KMS-11 (cell line): ENCODE data around the gene LRPAP1.
"Not testable (repeated sequence)": the region's sequence is repeated elsewhere in the genome, so short reads cannot be mapped to it uniquely, and the experiment has no call there.

Experiments used
- H2AFZ ChIP-seq: fragments of 200-600 bp; sonication (generic); 2 replicates; pipeline ENCODE4 v1.6.1; 2016; ENCODE audit warnings: antibody characterized with exemption, mixed run types, low read depth
- H3K27ac ChIP-seq: fragments of 200-600 bp; sonication (generic); 2 replicates; pipeline ENCODE4 v1.6.1; 2016; ENCODE audit warnings: mild to moderate bottlenecking, mixed run types
- H3K27me3 ChIP-seq: fragments of 200-600 bp; sonication (generic); 2 replicates; pipeline ENCODE4 v1.6.1; 2017; ENCODE audit warnings: mild to moderate bottlenecking, low read depth, mixed run types, moderate library complexity; ENCODE audit not compliant: insufficient read depth
- H3K36me3 ChIP-seq: fragments of 200-600 bp; sonication (generic); 2 replicates; pipeline ENCODE4 v1.6.1; 2017; ENCODE audit warnings: mild to moderate bottlenecking, mixed run types; ENCODE audit not compliant: insufficient read depth
- H3K4me1 ChIP-seq: fragments of 200-600 bp; sonication (generic); 2 replicates; pipeline ENCODE4 v1.6.1; 2016; ENCODE audit warnings: mild to moderate bottlenecking, low read depth, mixed run types; ENCODE audit not compliant: poor library complexity, severe bottlenecking
- H3K4me2 ChIP-seq: fragments of 200-600 bp; sonication (generic); 2 replicates; pipeline ENCODE4 v1.7.0; 2016; ENCODE audit warnings: mild to moderate bottlenecking, mixed run types
- H3K4me3 ChIP-seq: fragments of 200-600 bp; sonication (generic); IDR thresholded peaks from 2 replicates; pipeline ENCODE4 v1.6.1; 2017; ENCODE audit warnings: low read depth, low read length, mixed read lengths; ENCODE audit not compliant: insufficient read depth
- H3K79me2 ChIP-seq: fragments of 200-600 bp; sonication (generic); 2 replicates; pipeline ENCODE4 v1.6.1; 2016; ENCODE audit warnings: low read depth, mixed run types; ENCODE audit not compliant: insufficient read depth
- H3K9ac ChIP-seq: fragments of 200-600 bp; sonication (generic); 2 replicates; pipeline ENCODE4 v1.6.1; 2016; ENCODE audit warnings: mild to moderate bottlenecking, mixed run types
- H4K20me1 ChIP-seq: fragments of 200-600 bp; sonication (generic); 2 replicates; pipeline ENCODE4 v1.6.1; 2016; ENCODE audit warnings: mild to moderate bottlenecking, mixed run types; ENCODE audit not compliant: insufficient read depth

LRPAP1 gene

GRCh38 chr4:3549694-3550001 lies 17.4 kb upstream of the LRPAP1 start:
- not testable (repeated sequence) for H3K36me3 ChIP-seq, H3K4me2 ChIP-seq, H3K27ac ChIP-seq, H3K79me2 ChIP-seq, H3K9ac ChIP-seq, H2AFZ ChIP-seq, H3K27me3 ChIP-seq, H3K4me3 ChIP-seq, H4K20me1 ChIP-seq, H3K4me1 ChIP-seq

- H3K79me2 ChIP-seq, H2AFZ ChIP-seq, H3K4me1 ChIP-seq, H3K9ac ChIP-seq, H3K4me3 ChIP-seq, H3K27me3 ChIP-seq, H3K27ac ChIP-seq, H3K36me3 ChIP-seq, H4K20me1 ChIP-seq, H3K4me2 ChIP-seq: not testable (repeated sequence)
Observed at GRCh38 chr4:3548991-3549693, 16.9 kb upstream of the LRPAP1 start.

- H3K9ac ChIP-seq, H3K27ac ChIP-seq, H2AFZ ChIP-seq, H3K79me2 ChIP-seq, H3K4me3 ChIP-seq, H3K4me1 ChIP-seq, H3K27me3 ChIP-seq, H4K20me1 ChIP-seq, H3K4me2 ChIP-seq, H3K36me3 ChIP-seq: not testable (repeated sequence)
Observed at GRCh38 chr4:3546721-3547120, 14.5 kb upstream of the LRPAP1 start.

- not testable (repeated sequence) for H3K36me3 ChIP-seq, H3K79me2 ChIP-seq, H3K4me2 ChIP-seq, H2AFZ ChIP-seq, H3K4me1 ChIP-seq, H3K27ac ChIP-seq, H3K4me3 ChIP-seq, H4K20me1 ChIP-seq, H3K27me3 ChIP-seq, H3K9ac ChIP-seq
Observed at GRCh38 chr4:3545351-3545750, 13.1 kb upstream of the LRPAP1 start.

- H3K79me2 ChIP-seq, H4K20me1 ChIP-seq, H2AFZ ChIP-seq, H3K9ac ChIP-seq, H3K36me3 ChIP-seq, H3K27me3 ChIP-seq, H3K4me3 ChIP-seq, H3K27ac ChIP-seq, H3K4me2 ChIP-seq, H3K4me1 ChIP-seq: not testable (repeated sequence)
Observed at GRCh38 chr4:3544259-3545025, 12.2 kb upstream of the LRPAP1 start.

GRCh38 chr4:3543415-3543814 lies 11.2 kb upstream of the LRPAP1 start:
- H3K4me3 ChIP-seq, H3K27me3 ChIP-seq, H4K20me1 ChIP-seq, H3K27ac ChIP-seq, H3K4me1 ChIP-seq, H3K79me2 ChIP-seq, H3K36me3 ChIP-seq, H3K4me2 ChIP-seq, H2AFZ ChIP-seq, H3K9ac ChIP-seq: not testable (repeated sequence)

- H3K27ac ChIP-seq, H3K4me1 ChIP-seq, H3K27me3 ChIP-seq, H3K4me2 ChIP-seq, H3K36me3 ChIP-seq, H3K79me2 ChIP-seq, H3K4me3 ChIP-seq, H4K20me1 ChIP-seq, H2AFZ ChIP-seq, H3K9ac ChIP-seq: not testable (repeated sequence)
Observed at GRCh38 chr4:3538906-3539305, 6.7 kb upstream of the LRPAP1 start.

GRCh38 chr4:3535812-3536211 lies 3.6 kb upstream of the LRPAP1 start:
- H4K20me1 ChIP-seq, H3K4me2 ChIP-seq, H3K27ac ChIP-seq, H3K27me3 ChIP-seq, H3K4me3 ChIP-seq, H3K36me3 ChIP-seq, H2AFZ ChIP-seq, H3K9ac ChIP-seq, H3K79me2 ChIP-seq, H3K4me1 ChIP-seq: not testable (repeated sequence)
